Melanocyte of skin (primary cell): Measurements from ENCODE around the gene ANKRD23. TPM values are rescaled to one million over a fixed set of nuclear protein-coding genes. Genes with fewer than 3 reads are reported as not detected.

ENCODE experiments used
- small RNA-seq, 2 donors: library from RNA; depleted of rRNA; stranded (forward); fragments of <200 nt; gene quantifications; one replicate each; pipeline ENCODE3, GENCODE V24; 2012
- total RNA-seq, 2 donors: library from RNA; depleted of rRNA; stranded (reverse); fragments of >200 nt; gene quantifications; 2 replicates each; pipeline ENCODE4 v1.2.3, GENCODE V29; 2012

Gene ANKRD23
- 1 to 10 TPM; 5.9 to 8.3 TPM for total RNA-seq

DNA sequence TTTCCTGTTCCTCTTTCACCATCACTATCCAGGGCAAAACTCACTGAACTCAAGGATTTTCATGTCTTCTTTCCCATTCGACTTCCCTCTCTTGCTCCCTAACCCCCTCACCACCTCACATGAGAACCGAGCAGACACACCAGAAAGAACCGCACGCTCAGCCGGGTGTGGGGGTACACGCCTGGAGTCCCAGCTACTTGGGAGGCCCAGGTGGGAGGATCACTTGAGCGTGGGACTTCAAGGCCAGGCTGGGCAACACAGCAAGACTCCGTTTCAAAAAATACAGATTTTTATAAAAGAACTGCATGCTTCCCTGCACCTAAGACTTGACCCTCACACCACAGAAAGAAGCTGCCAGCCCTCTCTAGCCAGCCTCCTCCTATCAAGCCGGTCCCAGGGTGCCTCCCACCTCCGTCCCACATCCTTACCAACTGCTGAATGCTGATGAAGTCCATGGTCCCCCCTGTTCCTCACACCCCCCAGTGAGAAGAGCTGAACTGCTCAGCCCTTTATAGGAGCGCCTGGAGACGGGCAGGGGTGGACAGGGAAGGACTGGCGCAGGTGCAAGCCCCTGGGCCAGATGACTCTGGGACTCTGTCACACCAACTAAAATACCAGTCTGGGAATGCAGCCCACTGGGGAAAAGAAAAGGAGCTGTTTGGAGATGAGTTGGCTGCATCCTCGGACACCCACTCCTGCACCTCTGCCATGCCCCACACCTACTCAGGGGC lies at the start of gene ANKRD23:
ANKRD23 (minus strand) TSS at position 484 of the 731 bp plus-strand sequence; CDS start at position 455, 29 bp downstream.

GRCh38 chr2:96869822-96870625 lies 26.2 kb upstream of the ANKRD23 start, which contains the start of gene SEMA4C:
SEMA4C (minus strand) TSS chr2:96870080; CDS start chr2:96867886, 2,194 bp downstream.

GRCh38 chr2:96857667-96858372 lies 14.0 kb upstream of the ANKRD23 start, which contains the start of gene ANKRD39:
ANKRD39 (minus strand) TSS chr2:96858016; CDS start chr2:96857987, 29 bp downstream.

GRCh38 chr2:96816127-96816835 lies 27.5 kb downstream of the ANKRD23 start, which contains the start of gene CNNM3:
CNNM3 (plus strand) TSS chr2:96816268; CDS start chr2:96816278, 10 bp downstream.

Small RNA genes within 50 kb of the gene (small RNA-seq; reads per million reads assigned to genes)
- gene MIR3127 = 0 reads per million in 2 donors

Other genes starting within 250 kb of the ANKRD23 start
- gene KANSL3, start 205.7 kb downstream of the ANKRD23 start, total RNA-seq = 10 to 100 TPM; 32.0 to 34.1 TPM
- gene FER1L5, start 201.3 kb downstream of the ANKRD23 start, total RNA-seq = under 1 TPM in 1 of 2 donors, not detected in 1; under 0.01 TPM
- gene LMAN2L, start 104.0 kb downstream of the ANKRD23 start, total RNA-seq = 10 to 100 TPM; 12.7 to 15.0 TPM
- gene CNNM4, start 83.1 kb downstream of the ANKRD23 start, total RNA-seq = 10 to 100 TPM in 1 of 2 donors, 1 to 10 TPM in 1; 7.2 to 11.0 TPM
- gene CNNM3, start 27.8 kb downstream of the ANKRD23 start, total RNA-seq = 1 to 10 TPM; 4.8 to 9.3 TPM
- 10 to 100 TPM; 11.7 to 31.0 TPM for gene ANKRD39, start 14.0 kb upstream of the ANKRD23 start, total RNA-seq
- 100 to 1,000 TPM in 1 of 2 donors, 10 to 100 TPM in 1; 63.3 to 157 TPM for gene SEMA4C, start 26.1 kb upstream of the ANKRD23 start, total RNA-seq
- gene FAM178B, start 142.6 kb upstream of the ANKRD23 start, total RNA-seq = 1 to 10 TPM in 1 of 2 donors, under 1 TPM in 1; 0.67 to 1.0 TPM